ENCODE data around the gene AGAP1.

DNA sequence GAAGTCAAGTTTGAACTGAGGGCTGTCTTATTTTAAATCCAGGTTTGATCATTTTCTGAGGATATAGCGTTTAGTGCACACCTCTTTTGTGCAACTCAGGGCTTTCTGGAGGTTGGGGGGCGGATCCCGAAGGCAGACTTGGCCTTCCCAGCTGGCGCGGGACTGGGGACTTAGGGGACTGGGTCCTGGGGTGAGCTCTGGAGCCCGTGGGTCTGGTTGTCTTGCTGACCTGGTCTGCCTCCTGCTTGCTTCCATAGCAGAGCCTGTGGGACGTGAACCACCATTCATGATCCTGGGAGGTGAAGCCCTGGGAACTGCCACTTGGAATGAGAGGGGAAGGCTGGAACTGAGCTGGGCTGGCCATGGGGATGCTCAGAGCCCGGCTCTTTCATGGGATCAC is 63.1 kb downstream of the AGAP1 start:
- TF ChIP-seq, protein P1, sequence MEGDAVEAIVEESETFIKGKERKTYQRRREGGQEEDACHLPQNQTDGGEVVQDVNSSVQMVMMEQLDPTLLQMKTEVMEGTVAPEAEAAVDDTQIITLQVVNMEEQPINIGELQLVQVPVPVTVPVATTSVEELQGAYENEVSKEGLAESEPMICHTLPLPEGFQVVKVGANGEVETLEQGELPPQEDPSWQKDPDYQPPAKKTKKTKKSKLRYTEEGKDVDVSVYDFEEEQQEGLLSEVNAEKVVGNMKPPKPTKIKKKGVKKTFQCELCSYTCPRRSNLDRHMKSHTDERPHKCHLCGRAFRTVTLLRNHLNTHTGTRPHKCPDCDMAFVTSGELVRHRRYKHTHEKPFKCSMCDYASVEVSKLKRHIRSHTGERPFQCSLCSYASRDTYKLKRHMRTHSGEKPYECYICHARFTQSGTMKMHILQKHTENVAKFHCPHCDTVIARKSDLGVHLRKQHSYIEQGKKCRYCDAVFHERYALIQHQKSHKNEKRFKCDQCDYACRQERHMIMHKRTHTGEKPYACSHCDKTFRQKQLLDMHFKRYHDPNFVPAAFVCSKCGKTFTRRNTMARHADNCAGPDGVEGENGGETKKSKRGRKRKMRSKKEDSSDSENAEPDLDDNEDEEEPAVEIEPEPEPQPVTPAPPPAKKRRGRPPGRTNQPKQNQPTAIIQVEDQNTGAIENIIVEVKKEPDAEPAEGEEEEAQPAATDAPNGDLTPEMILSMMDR (IDR thresholded peaks at IDR 0.05; ENCODE audit: low read depth, low read length, poor library complexity, severe bottlenecking): no peak
- no peak for TF ChIP-seq EZH2phosphoT487 (IDR thresholded peaks at IDR 0.05; ENCODE audit: borderline replicate concordance, low read length)

All from DOHH2 (cell line).